Measurements from ENCODE around the gene TREH.
"Not testable (repeated sequence)": the region's sequence is repeated elsewhere in the genome, so short reads cannot be mapped to it uniquely, and the experiment has no call there.

TREH gene

GRCh38 chr11:118618115-118618990 lies 61.1 kb downstream of the TREH start:
- no peak for DNase-seq (ENCODE audit: low read depth in 3 of 3, low spot score in 1 of 3)

GRCh38 chr11:118615976-118616371 lies 63.5 kb downstream of the TREH start:
- DNase-seq (ENCODE audit: low read depth in 3 of 3, low spot score in 1 of 3): no peak

GRCh38 chr11:118615282-118615975 lies 64.0 kb downstream of the TREH start:
- DNase-seq (ENCODE audit: low read depth in 3 of 3, low spot score in 1 of 3): no peak

- no peak for DNase-seq (ENCODE audit: low read depth in 3 of 3, low spot score in 1 of 3)
Measured at GRCh38 chr11:118614511-118614910, 64.9 kb downstream of the TREH start.

GRCh38 chr11:118612378-118612777 lies 67.1 kb downstream of the TREH start:
- no peak for DNase-seq (ENCODE audit: low read depth in 3 of 3, low spot score in 1 of 3)

GRCh38 chr11:118611433-118611795 lies 68.0 kb downstream of the TREH start:
- DNase-seq (ENCODE audit: low read depth in 3 of 3, low spot score in 1 of 3): not testable (repeated sequence)

GRCh38 chr11:118610773-118611432 lies 68.5 kb downstream of the TREH start:
- peak; percentile 68 to 85 (median 72) for DNase-seq (ENCODE audit: low read depth in 3 of 3, low spot score in 1 of 3)

GRCh38 chr11:118610225-118610772 lies 69.2 kb downstream of the TREH start:
- peak in 1 of 3 donors; percentile 11 for DNase-seq (ENCODE audit: low read depth in 3 of 3, low spot score in 1 of 3)

- peak in 1 of 3 donors; percentile 19 for DNase-seq (ENCODE audit: low read depth in 3 of 3, low spot score in 1 of 3)
Measured at GRCh38 chr11:118609380-118610224, 69.8 kb downstream of the TREH start.

- peak; percentile 63 to 85 (median 74) for DNase-seq (ENCODE audit: low read depth in 3 of 3, low spot score in 1 of 3)
Measured at GRCh38 chr11:118608360-118609227, 70.9 kb downstream of the TREH start.

- peak in 1 of 3 donors; percentile 27 for DNase-seq (ENCODE audit: low read depth in 3 of 3, low spot score in 1 of 3)
Measured at GRCh38 chr11:118607401-118608359, 71.8 kb downstream of the TREH start, which contains the start of gene PHLDB1. TSS of gene PHLDB1 (plus strand) at chr11:118607615. CDS start at chr11:118613837, 6,222 bp downstream.
